Colonic mucosa (tissue), 4 donors: ENCODE measurements around the gene GRK4. TPM values are rescaled to one million over a fixed set of nuclear protein-coding genes. Genes with fewer than 3 reads are reported as not detected.

ENCODE experiments used
- DNase-seq: peaks from one replicate; pipeline ENCODE4 v3.0.0-alpha.2; 2020
- H3K27ac ChIP-seq: fragments of 200-600 bp; one replicate; pipeline ENCODE4 v1.8.0; 2021
- H3K27me3 ChIP-seq: fragments of 200-600 bp; one replicate; pipeline ENCODE4 v1.8.0; 2021
- H3K36me3 ChIP-seq: fragments of 200-600 bp; one replicate; pipeline ENCODE4 v1.8.0; 2021
- H3K4me1 ChIP-seq: fragments of 200-600 bp; one replicate; pipeline ENCODE4 v1.8.0; 2021; ENCODE audit warnings: mild to moderate bottlenecking
- H3K4me3 ChIP-seq: fragments of 200-600 bp; one replicate; pipeline ENCODE4 v1.8.0; 2021
- H3K9ac ChIP-seq, 2 donors: one replicate each; pipeline ENCODE4 v1.7.0; 2013; ENCODE audit warnings: control low read depth in 2 of 2, low read depth in 2 of 2, low read length in 2 of 2
- H3K9me3 ChIP-seq: fragments of 200-600 bp; one replicate; pipeline ENCODE4 v1.8.0; 2021
- intact Hi-C: fragments of 100-400 bp; cut with DNase I; formaldehyde crosslinking; loops from one replicate; pipeline ENCODE4 v1.14.1; 2022
- total RNA-seq, 2 donors: library from RNA; stranded (reverse); fragmentation: NEBNext Ultra II Directional in 1 of 2; extraction: Animal tissue kit (Norgen Biotek cat#: 25700) in 1 of 2; gene quantifications; one replicate each; pipeline ENCODE4 v1.2.1, GENCODE V29; 2021
- TF ChIP-seq, protein P1 (sequence below): fragments of 200-600 bp; IDR thresholded peaks from one replicate; pipeline ENCODE4 v1.8.0; 2022; ENCODE audit warnings: antibody characterized with exemption, mild to moderate bottlenecking
- donor health status: healthy.
- donor health status: DM: no; HTN: no; CAD: no.
- donor health status: DM: no; HTN: no; CAD: no.

The GRK4 gene
- total RNA-seq, 2 donors from 2014 or later = 0.77 to 1.7 TPM

DNA sequence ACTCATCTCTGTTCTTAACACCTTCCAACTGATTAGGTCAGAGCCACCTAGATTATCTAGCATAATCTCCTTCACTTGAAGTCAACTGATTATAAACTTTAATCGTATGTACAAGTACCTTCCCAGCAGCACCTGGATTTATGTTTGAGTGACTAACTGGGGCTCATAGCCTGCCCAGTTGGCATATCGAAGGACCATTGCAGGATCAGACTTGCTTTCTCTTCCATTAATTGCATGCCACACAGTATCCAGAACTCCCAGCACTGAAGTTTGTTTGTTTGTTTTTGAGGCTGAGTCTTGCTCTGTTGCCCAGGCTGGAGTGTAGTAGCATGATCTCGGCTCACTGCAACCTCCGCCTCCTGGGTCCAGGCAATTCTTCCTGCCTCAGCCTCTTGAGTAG lies 27.9 kb downstream of the GRK4 start:
- Histone ChIP-seq H3K27ac (no peak overlapping the region), H3K4me1 (no peaks in the 10 kb centered on the region), H3K36me3 (no peaks in the 10 kb centered on the region), H3K9me3 (no peaks in the 10 kb centered on the region), H3K27me3 (no peaks in the 10 kb centered on the region), H3K4me3 (no peak overlapping the region), H3K9ac (no peak overlapping the region)
- intact Hi-C loops = no loop called here
- DNase-seq = no peak
- TF ChIP-seq, protein P1, sequence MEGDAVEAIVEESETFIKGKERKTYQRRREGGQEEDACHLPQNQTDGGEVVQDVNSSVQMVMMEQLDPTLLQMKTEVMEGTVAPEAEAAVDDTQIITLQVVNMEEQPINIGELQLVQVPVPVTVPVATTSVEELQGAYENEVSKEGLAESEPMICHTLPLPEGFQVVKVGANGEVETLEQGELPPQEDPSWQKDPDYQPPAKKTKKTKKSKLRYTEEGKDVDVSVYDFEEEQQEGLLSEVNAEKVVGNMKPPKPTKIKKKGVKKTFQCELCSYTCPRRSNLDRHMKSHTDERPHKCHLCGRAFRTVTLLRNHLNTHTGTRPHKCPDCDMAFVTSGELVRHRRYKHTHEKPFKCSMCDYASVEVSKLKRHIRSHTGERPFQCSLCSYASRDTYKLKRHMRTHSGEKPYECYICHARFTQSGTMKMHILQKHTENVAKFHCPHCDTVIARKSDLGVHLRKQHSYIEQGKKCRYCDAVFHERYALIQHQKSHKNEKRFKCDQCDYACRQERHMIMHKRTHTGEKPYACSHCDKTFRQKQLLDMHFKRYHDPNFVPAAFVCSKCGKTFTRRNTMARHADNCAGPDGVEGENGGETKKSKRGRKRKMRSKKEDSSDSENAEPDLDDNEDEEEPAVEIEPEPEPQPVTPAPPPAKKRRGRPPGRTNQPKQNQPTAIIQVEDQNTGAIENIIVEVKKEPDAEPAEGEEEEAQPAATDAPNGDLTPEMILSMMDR = no peak

DNA sequence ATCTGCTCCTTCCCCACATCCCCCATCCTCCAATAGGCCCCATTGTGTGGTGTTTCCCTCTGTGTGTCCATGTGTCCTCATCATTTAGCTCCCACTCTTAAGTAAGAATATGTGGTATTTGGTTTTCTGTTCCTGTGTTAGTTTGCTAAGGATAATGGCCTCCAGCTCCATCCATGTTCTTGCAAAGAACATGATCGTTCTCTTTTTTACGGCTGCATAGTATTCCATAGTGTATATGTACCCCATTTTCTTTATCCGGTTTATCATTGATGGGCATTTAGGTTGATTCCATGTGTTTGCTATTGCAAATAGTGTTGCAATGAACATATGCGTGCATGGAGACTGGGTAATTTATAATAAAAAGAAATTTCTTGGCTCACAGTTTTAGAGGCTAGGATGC lies 31.5 kb downstream of the GRK4 start:
- Histone ChIP-seq H3K27me3 (no peaks in the 10 kb centered on the region), H3K4me1 (no peaks in the 10 kb centered on the region), H3K9ac (no peak overlapping the region), H3K9me3 (no peaks in the 10 kb centered on the region), H3K27ac (no peak overlapping the region), H3K36me3 (no peaks in the 10 kb centered on the region), H3K4me3 (no peak overlapping the region)
- intact Hi-C loops = no loop called here
- DNase-seq = no peak
- TF ChIP-seq, protein P1 = no peak

DNA sequence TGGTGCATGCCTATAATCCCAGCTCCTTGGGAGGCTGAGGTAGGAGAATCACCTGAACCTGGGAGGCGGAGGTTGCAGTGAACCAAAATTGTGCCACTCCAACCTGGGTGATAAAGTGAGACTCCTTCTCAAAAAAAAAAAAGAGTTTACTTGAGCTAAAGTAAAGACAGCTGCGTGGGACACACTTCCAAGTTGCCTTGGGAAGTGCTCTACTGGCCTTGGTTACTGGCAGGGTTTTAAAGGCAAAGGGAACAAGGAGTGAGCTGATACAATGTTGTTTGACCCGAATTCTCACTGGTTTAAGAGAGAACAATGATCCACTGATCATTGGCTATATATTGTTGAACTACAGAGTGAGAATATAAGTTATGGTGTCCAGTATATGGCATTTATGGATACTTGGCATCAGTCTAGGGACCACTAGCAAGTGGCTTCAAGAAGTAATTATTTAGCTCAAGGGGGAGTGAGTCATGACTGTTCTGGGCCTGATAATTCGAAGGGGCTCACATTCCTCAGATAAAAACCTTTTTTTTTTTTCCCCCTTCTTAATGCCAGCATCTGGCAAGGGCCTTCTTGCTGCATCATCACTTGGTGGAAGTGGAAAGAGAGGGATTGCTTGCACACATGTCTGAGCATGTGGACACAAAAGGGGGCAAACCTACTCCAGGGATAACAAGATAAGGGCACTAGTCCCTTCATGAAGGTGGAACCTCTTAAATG lies 32.3 kb downstream of the GRK4 start:
- H3K36me3 ChIP-seq = no peaks in the 10 kb centered on the region
- H3K27me3 ChIP-seq = no peaks in the 10 kb centered on the region
- no peaks in the 10 kb centered on the region for H3K4me1 ChIP-seq
- intact Hi-C loops = no loop called here
- DNase-seq = no peak
- H3K9me3 ChIP-seq = no peaks in the 10 kb centered on the region
- TF ChIP-seq, protein P1 = no peak
- no peak overlapping the region for H3K9ac ChIP-seq
- H3K27ac ChIP-seq = no peak overlapping the region
- H3K4me3 ChIP-seq = no peak overlapping the region

DNA sequence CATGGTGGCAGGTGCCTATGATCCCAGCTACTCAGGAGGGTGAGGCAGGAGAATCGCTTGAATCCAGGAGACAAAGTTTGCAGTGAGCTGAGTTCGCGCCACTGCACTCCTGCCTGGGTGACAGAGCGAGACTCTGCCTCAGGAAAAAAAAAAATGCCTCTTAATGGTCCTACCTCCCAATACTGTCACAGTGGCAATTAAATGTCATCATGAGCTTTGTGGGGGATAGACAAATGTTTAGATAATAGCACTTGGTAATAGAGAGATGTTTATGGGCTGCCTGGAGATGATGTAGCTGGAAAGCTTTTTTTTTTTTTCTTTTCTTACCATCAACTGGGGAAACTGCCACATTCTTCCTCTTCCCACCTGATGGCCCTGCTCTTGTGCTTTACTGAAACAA lies 33.0 kb downstream of the GRK4 start:
- no peak overlapping the region for H3K27ac ChIP-seq
- no peaks in the 10 kb centered on the region for H3K27me3 ChIP-seq
- DNase-seq = no peak
- H3K36me3 ChIP-seq = no peaks in the 10 kb centered on the region
- no peak overlapping the region for H3K9ac ChIP-seq
- no peaks in the 10 kb centered on the region for H3K9me3 ChIP-seq
- no peaks in the 10 kb centered on the region for H3K4me1 ChIP-seq
- intact Hi-C loops = no loop called here
- no peak overlapping the region for H3K4me3 ChIP-seq
- TF ChIP-seq, protein P1 = no peak

DNA sequence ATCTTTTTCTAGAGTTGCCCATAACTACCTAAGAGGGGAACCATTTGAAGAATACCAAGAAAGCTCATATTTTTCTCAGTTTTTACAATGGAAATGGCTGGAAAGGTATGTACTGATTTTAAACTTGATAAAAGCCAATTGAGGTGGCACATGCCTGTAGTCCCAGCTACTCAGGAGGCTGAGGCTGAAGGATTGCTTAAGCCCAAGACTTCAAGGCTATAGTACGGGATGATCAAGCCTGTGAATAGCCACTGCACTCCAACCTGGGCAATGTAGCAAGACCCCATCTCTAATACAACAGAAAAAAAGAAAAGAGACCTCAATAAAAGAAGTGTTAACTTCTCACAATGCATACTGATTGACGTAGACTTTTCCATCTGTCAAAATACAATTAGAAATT lies 44.4 kb downstream of the GRK4 start:
- no peak overlapping the region for H3K9ac ChIP-seq
- no peak overlapping the region for H3K27ac ChIP-seq
- no peaks in the 10 kb centered on the region for H3K4me1 ChIP-seq
- no peak overlapping the region for H3K4me3 ChIP-seq
- no peaks in the 10 kb centered on the region for H3K9me3 ChIP-seq
- TF ChIP-seq, protein P1 = no peak
- DNase-seq = no peak
- intact Hi-C loops = no loop called here
- H3K27me3 ChIP-seq = no peaks in the 10 kb centered on the region
- no peaks in the 10 kb centered on the region for H3K36me3 ChIP-seq
